ENCODE results near the gene STK4.

STK4 gene

GRCh38 chr20:44961011-44961869, 5.1 kb upstream of the STK4 start:
- Histone ChIP-seq H3K36me3 (ENCODE audit: control insufficient read depth, insufficient read depth, low read length) (peaks cover 3% of the 10 kb centered on the region), H3K27ac (ENCODE audit: insufficient read depth, low read length, poor library complexity, severe bottlenecking) (no peak overlapping the region), H3K9me3 (ENCODE audit: control insufficient read depth, low read length) (no peaks in the 10 kb centered on the region), H3K4me3 (ENCODE audit: insufficient read depth, low read depth, low read length, poor library complexity, severe bottlenecking) (no peak overlapping the region), H3K4me1 (ENCODE audit: control insufficient read depth, insufficient read depth, low read length, poor library complexity, severe bottlenecking) (peaks cover 10% of the 10 kb centered on the region), H3K27me3 (replicated peaks; ENCODE audit: control insufficient read depth, insufficient read depth, low read length, poor library complexity, severe bottlenecking) (no peaks in the 10 kb centered on the region)
- no peak for DNase-seq

DNA sequence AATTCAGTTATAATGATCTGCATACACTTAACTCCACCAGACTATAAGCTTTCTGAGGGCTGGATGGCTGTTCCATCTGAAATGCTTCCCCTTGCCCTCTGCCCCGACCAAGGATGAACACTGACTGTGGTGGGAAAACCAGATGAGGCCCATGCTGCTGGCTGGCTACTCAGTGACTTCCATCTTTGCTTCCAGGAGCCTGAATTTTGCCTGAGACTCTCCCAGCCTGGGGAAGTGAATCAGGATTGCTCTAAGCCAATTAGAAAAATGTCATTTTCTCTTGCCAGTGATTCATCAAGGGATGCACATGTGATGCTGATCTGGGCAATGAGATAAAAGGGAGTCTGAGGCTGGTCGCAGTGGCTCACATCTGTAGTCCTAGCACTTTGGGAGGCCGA, 4.4 kb upstream of the STK4 start:
- no peak overlapping the region for H3K27ac ChIP-seq (ENCODE audit: insufficient read depth, low read length, poor library complexity, severe bottlenecking)
- H3K4me1 ChIP-seq (ENCODE audit: control insufficient read depth, insufficient read depth, low read length, poor library complexity, severe bottlenecking) = peaks cover 10% of the 10 kb centered on the region
- no peak for DNase-seq
- H3K9me3 ChIP-seq (ENCODE audit: control insufficient read depth, low read length) = no peaks in the 10 kb centered on the region
- H3K36me3 ChIP-seq (ENCODE audit: control insufficient read depth, insufficient read depth, low read length) = no peaks in the 10 kb centered on the region
- no peaks in the 10 kb centered on the region for H3K27me3 ChIP-seq (replicated peaks; ENCODE audit: control insufficient read depth, insufficient read depth, low read length, poor library complexity, severe bottlenecking)
- no peak overlapping the region for H3K4me3 ChIP-seq (ENCODE audit: insufficient read depth, low read depth, low read length, poor library complexity, severe bottlenecking)

GRCh38 chr20:44962483-44962882, 3.8 kb upstream of the STK4 start:
- Histone ChIP-seq H3K27ac (ENCODE audit: insufficient read depth, low read length, poor library complexity, severe bottlenecking) (no peak overlapping the region), H3K9me3 (ENCODE audit: control insufficient read depth, low read length) (no peaks in the 10 kb centered on the region), H3K27me3 (replicated peaks; ENCODE audit: control insufficient read depth, insufficient read depth, low read length, poor library complexity, severe bottlenecking) (no peaks in the 10 kb centered on the region), H3K4me1 (ENCODE audit: control insufficient read depth, insufficient read depth, low read length, poor library complexity, severe bottlenecking) (peaks cover 10% of the 10 kb centered on the region), H3K4me3 (ENCODE audit: insufficient read depth, low read depth, low read length, poor library complexity, severe bottlenecking) (no peak overlapping the region), H3K36me3 (ENCODE audit: control insufficient read depth, insufficient read depth, low read length) (no peaks in the 10 kb centered on the region)
- no peak for DNase-seq

DNA sequence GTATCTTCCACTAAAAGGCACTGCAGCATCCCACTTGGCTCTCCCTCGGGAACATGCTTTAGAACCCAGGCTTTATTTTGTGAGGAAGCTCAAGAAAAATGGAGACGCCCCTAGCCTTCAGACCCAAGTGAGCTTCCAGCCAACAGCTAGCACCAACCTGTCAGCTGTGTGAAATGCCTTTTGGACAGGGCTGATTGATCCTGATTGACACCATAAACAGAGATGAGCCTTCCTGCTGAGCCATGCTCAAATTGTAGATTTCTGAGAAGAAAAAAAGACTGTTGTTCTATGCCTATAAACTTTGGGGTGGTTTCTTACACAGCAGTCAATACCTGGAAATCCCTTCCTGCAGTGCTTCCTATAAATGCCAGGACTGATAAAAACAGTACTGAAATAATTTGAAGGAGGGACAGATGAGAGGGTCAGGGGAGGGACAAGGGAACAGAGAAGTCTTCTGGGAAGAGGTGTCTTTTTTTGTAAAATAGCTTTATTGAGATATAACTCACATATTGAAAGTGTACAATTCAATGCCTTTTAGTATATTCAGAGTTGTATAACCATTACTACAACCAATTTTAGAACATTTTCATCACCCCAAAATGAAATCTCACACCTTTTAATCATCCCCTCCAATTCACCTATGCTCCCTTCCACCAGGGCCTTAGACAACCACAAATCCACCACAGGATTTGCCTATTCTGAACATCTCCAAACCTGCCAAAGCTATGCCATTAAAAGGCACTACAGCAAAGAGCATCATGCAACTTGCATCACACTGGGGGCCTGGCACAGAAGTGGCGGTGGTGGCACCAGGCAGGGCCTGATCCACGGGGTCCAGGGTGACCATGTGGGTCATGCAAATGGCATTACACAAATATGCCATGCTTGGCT, 2.7 kb upstream of the STK4 start:
- Histone ChIP-seq H3K36me3 (ENCODE audit: control insufficient read depth, insufficient read depth, low read length) (no peaks in the 10 kb centered on the region), H3K4me1 (ENCODE audit: control insufficient read depth, insufficient read depth, low read length, poor library complexity, severe bottlenecking) (peaks cover 10% of the 10 kb centered on the region), H3K9me3 (ENCODE audit: control insufficient read depth, low read length) (no peaks in the 10 kb centered on the region), H3K4me3 (ENCODE audit: insufficient read depth, low read depth, low read length, poor library complexity, severe bottlenecking) (no peak overlapping the region), H3K27ac (ENCODE audit: insufficient read depth, low read length, poor library complexity, severe bottlenecking) (no peak overlapping the region), H3K27me3 (replicated peaks; ENCODE audit: control insufficient read depth, insufficient read depth, low read length, poor library complexity, severe bottlenecking) (no peaks in the 10 kb centered on the region)
- no peak for DNase-seq

DNA sequence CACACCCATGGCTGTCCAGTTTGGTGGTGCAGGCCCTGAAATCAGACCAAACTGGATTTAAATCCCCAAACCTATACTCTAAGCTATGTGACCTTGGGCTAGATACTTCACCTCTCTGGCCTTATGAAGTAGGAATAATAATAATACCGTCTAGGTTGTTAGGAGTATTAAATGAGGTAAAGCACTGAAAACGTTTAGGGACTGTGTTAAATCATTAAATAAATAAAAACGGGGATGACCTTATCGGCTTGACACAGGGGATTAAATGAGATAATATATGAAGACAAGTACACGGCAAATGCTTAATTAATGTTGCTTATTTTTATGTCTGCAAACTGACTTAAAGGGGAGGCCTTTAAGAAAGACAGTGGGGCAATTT, 672 bp upstream of the STK4 start:
- Histone ChIP-seq H3K36me3 (ENCODE audit: control insufficient read depth, insufficient read depth, low read length) (no peaks in the 10 kb centered on the region), H3K4me1 (ENCODE audit: control insufficient read depth, insufficient read depth, low read length, poor library complexity, severe bottlenecking) (peaks cover 1% of the 10 kb centered on the region), H3K27me3 (replicated peaks; ENCODE audit: control insufficient read depth, insufficient read depth, low read length, poor library complexity, severe bottlenecking) (no peaks in the 10 kb centered on the region), H3K4me3 (ENCODE audit: insufficient read depth, low read depth, low read length, poor library complexity, severe bottlenecking) (peak overlapping the region; percentile 94), H3K27ac (ENCODE audit: insufficient read depth, low read length, poor library complexity, severe bottlenecking) (peak overlapping the region; percentile 91), H3K9me3 (ENCODE audit: control insufficient read depth, low read length) (no peaks in the 10 kb centered on the region)
- no peak for DNase-seq

DNA sequence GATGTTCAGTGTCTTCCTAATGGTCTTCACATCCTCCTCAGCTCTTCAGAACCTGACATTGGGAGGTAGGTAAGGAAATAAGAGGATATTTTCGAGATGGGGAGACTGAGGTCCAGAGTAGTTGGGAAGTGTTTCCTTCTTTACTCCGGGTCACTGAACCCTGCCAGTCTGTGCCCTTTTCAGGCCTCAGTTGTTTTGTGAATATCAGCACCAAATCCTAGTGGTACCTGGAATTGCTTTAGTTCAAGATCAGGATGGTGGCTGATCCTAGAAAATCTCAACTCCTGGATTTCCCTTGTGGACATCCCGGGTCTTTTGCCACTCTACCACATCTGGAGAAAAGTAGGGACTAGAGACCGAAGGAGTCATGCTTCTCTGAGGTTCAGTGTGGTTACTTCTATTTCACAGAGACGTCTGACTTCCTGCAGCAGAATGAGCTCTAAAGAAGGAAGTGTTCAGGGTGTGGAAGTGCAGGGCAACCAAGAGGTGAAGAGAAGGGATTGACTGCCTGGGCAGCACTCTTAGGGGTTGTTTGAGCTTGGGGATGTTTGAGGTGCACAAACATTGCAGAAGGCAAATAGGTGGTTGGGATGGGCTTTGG, 995 bp downstream of the STK4 start:
- Histone ChIP-seq H3K36me3 (ENCODE audit: control insufficient read depth, insufficient read depth, low read length) (no peaks in the 10 kb centered on the region), H3K4me1 (ENCODE audit: control insufficient read depth, insufficient read depth, low read length, poor library complexity, severe bottlenecking) (peaks cover 4% of the 10 kb centered on the region), H3K27ac (ENCODE audit: insufficient read depth, low read length, poor library complexity, severe bottlenecking) (peak overlapping the region; percentile 91), H3K27me3 (replicated peaks; ENCODE audit: control insufficient read depth, insufficient read depth, low read length, poor library complexity, severe bottlenecking) (no peaks in the 10 kb centered on the region), H3K4me3 (ENCODE audit: insufficient read depth, low read depth, low read length, poor library complexity, severe bottlenecking) (peak overlapping the region; percentile 94), H3K9me3 (ENCODE audit: control insufficient read depth, low read length) (no peaks in the 10 kb centered on the region)
- peak in 2 of 3 donors; percentile 24 to 27 for DNase-seq

DNA sequence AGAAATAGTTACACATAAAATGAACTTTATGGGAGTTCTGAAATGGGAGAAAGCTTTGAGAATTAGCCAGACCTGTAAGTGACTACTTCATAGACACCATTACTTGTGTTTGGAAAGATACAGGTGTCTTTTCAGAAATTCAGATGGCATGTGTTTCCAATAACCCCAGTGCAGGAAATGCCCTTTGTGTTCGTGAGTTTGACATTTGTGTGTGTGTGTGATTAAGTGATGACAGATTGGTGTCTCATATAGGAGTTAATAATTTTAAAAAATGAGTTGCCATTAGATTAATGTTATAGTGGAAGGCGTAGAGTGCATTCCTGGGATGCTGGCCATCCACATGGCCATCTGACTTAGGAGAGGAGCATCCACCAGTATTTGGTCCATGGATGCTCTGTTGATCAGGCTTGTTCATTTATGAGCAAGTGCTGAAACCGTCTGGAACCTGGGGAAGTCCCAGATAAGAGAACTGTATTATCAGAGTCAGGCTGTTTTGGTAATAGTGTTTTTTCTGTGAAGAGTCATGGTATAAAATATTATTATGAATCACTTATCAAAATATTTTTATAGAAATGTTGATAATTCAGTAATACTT, 3.1 kb downstream of the STK4 start:
- peak overlapping the region; percentile 91 for H3K27ac ChIP-seq (ENCODE audit: insufficient read depth, low read length, poor library complexity, severe bottlenecking)
- H3K4me3 ChIP-seq (ENCODE audit: insufficient read depth, low read depth, low read length, poor library complexity, severe bottlenecking) = peak overlapping the region; percentile 94
- H3K4me1 ChIP-seq (ENCODE audit: control insufficient read depth, insufficient read depth, low read length, poor library complexity, severe bottlenecking) = peaks cover 17% of the 10 kb centered on the region
- H3K27me3 ChIP-seq (replicated peaks; ENCODE audit: control insufficient read depth, insufficient read depth, low read length, poor library complexity, severe bottlenecking) = no peaks in the 10 kb centered on the region
- peaks cover 18% of the 10 kb centered on the region for H3K36me3 ChIP-seq (ENCODE audit: control insufficient read depth, insufficient read depth, low read length)
- H3K9me3 ChIP-seq (ENCODE audit: control insufficient read depth, low read length) = no peaks in the 10 kb centered on the region
- no peak for DNase-seq

DNA sequence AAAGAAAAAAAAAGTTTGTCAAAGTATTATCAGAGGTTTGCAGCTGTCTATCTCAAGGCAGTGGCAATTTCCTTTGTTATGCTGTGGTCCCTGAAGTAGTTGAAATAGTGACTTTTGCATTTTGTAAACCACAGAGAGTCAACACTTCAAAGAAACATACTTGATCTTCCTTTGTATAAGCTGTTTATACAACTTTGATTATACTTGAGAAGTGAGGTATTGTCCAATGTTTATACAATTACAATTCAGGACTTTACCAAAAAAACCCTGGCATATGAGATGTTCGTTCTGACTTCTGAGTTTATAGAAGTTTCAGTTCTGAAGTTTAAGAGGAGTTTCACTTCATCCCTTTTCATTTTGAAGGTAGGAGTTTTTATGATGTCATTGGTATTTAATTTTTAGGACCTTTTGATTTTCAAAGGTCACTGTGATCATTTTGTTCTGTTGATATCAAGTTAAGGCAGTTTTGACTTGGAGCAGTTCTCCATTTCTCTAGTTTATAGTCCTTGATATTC, 4.0 kb downstream of the STK4 start:
- H3K36me3 ChIP-seq (ENCODE audit: control insufficient read depth, insufficient read depth, low read length) = peaks cover 27% of the 10 kb centered on the region

DNA sequence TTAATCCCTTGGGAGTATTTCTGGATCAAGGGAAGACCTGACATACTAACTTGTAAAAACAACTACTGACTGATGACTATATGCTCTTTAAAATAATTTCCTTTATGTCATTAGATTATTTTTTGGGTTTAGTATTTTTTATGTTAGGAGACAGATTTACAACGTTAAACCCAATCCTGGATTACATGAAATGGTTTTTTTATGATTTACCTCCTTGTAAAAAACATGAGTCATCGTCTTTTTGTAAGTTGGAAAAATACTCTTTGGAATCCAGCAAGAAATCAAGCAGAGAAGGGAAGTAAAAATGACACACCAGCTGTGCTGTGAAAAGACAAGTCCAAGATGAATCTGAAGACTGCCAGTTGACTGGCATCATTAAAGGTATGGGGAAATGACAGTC, 6.7 kb downstream of the STK4 start:
- Histone ChIP-seq H3K36me3 (ENCODE audit: control insufficient read depth, insufficient read depth, low read length) (peaks cover 41% of the 10 kb centered on the region), H3K4me1 (ENCODE audit: control insufficient read depth, insufficient read depth, low read length, poor library complexity, severe bottlenecking) (peaks cover 31% of the 10 kb centered on the region), H3K27me3 (replicated peaks; ENCODE audit: control insufficient read depth, insufficient read depth, low read length, poor library complexity, severe bottlenecking) (no peaks in the 10 kb centered on the region), H3K9me3 (ENCODE audit: control insufficient read depth, low read length) (no peaks in the 10 kb centered on the region), H3K4me3 (ENCODE audit: insufficient read depth, low read depth, low read length, poor library complexity, severe bottlenecking) (no peak overlapping the region), H3K27ac (ENCODE audit: insufficient read depth, low read length, poor library complexity, severe bottlenecking) (no peak overlapping the region)
- no peak for DNase-seq

More for the DNA sequence above, 4.0 kb downstream of the STK4 start:
- Histone ChIP-seq H3K4me1 (ENCODE audit: control insufficient read depth, insufficient read depth, low read length, poor library complexity, severe bottlenecking) (peaks cover 17% of the 10 kb centered on the region), H3K9me3 (ENCODE audit: control insufficient read depth, low read length) (no peaks in the 10 kb centered on the region), H3K27me3 (replicated peaks; ENCODE audit: control insufficient read depth, insufficient read depth, low read length, poor library complexity, severe bottlenecking) (no peaks in the 10 kb centered on the region), H3K4me3 (ENCODE audit: insufficient read depth, low read depth, low read length, poor library complexity, severe bottlenecking) (peak overlapping the region; percentile 94), H3K27ac (ENCODE audit: insufficient read depth, low read length, poor library complexity, severe bottlenecking) (peak overlapping the region; percentile 91)
- DNase-seq = no peak

Data from effector memory CD4-positive, alpha-beta T cell (primary cell).